Right atrium auricular region (tissue), 2 donors: ENCODE results near the gene RASA1. TPM values are rescaled to one million over a fixed set of nuclear protein-coding genes. Genes with fewer than 3 reads are reported as not detected.

Experiments used
- DNase-seq: peaks from one replicate; pipeline ENCODE4 v3.0.0-alpha.2; 2019; ENCODE audit warnings: low spot score
- H3K27ac ChIP-seq, 2 donors: fragments of 200-600 bp; sonication (generic); 1 replicate in 1 of 2; 2 replicates in 1 of 2; pipeline ENCODE4 v1.5.1; 2016 to 2019
- H3K27me3 ChIP-seq, 2 donors: fragments of 200-600 bp; sonication (generic); one replicate each; pipeline versions ENCODE4 v1.5.1 to v1.6.0; 2017 to 2019
- H3K36me3 ChIP-seq: fragments of 200-600 bp; sonication (generic); one replicate; pipeline ENCODE4 v1.5.1; 2016
- H3K4me1 ChIP-seq, 2 donors: fragments of 200-600 bp; sonication (generic); one replicate each; pipeline versions ENCODE4 v1.5.1 to v1.6.0; 2017 to 2019
- H3K4me3 ChIP-seq, 2 donors: fragments of 200-600 bp; sonication (generic); 1 replicate in 1 of 2; 2 replicates in 1 of 2; pipeline ENCODE4 v1.5.1; 2017 to 2019; ENCODE audit warnings: mild to moderate bottlenecking in 1 of 2, moderate library complexity in 1 of 2
- H3K9me3 ChIP-seq, 2 donors: fragments of 200-600 bp; sonication (generic); one replicate each; pipeline ENCODE4 v1.5.1; 2019
- total RNA-seq, 2 donors: library from RNA; depleted of rRNA; stranded (reverse); fragments of >200 nt; gene quantifications; one replicate each; pipeline ENCODE4 v1.1.0, GENCODE V29; 2016
- TF ChIP-seq, protein P1 (sequence below), 2 donors: fragments of 200-600 bp; sonication (generic); IDR thresholded peaks; one replicate each; pipeline ENCODE4 v1.5.1; 2019; ENCODE audit warnings: antibody characterized with exemption in 2 of 2

Gene RASA1
- total RNA-seq, 2 donors from 2014 or later, result 15.7 to 18.6 TPM

DNA sequence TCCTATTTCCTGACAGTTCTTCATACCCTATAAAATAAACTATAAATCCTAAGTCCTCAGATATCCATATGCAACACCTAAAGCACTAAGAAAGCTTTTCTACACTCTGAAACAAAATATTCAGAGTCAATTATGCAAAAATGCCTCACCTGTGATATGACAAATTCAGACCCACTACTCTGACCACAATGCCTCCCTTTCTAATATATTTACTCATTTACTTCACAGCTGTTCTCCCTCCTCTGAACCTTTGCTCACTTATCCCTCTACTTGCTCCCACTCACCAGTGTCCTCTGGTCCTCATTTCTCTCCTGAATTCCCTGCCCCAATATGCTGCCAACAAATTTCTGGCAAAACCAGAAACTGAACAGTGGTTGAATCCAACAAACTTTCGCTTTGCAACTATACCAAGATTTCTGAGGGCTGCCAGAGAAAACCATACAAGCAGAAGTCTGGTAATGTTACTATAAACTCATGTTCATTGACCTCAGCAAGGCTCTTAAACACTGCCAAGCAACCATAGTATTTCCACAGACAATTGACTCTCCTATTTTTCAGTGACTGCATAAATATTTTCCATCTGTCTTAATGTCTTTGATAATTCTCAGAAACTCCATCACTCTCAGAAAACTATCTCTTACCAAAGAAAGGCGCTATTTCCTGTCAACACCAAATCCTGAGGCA, 137.9 kb downstream of the RASA1 start:
- peaks cover 0 to 3% of the 10 kb centered on the region in 2 donors for H3K4me1 ChIP-seq
- TF ChIP-seq, protein P1, sequence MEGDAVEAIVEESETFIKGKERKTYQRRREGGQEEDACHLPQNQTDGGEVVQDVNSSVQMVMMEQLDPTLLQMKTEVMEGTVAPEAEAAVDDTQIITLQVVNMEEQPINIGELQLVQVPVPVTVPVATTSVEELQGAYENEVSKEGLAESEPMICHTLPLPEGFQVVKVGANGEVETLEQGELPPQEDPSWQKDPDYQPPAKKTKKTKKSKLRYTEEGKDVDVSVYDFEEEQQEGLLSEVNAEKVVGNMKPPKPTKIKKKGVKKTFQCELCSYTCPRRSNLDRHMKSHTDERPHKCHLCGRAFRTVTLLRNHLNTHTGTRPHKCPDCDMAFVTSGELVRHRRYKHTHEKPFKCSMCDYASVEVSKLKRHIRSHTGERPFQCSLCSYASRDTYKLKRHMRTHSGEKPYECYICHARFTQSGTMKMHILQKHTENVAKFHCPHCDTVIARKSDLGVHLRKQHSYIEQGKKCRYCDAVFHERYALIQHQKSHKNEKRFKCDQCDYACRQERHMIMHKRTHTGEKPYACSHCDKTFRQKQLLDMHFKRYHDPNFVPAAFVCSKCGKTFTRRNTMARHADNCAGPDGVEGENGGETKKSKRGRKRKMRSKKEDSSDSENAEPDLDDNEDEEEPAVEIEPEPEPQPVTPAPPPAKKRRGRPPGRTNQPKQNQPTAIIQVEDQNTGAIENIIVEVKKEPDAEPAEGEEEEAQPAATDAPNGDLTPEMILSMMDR (IDR thresholded peaks at IDR 0.05), result no peak
- H3K27me3 ChIP-seq, result no peaks in the 10 kb centered on the region
- H3K9me3 ChIP-seq, result no peaks in the 10 kb centered on the region
- no peak overlapping the region for H3K27ac ChIP-seq
- H3K4me3 ChIP-seq, result no peak overlapping the region
- no peak for DNase-seq
- peaks cover 65% of the 10 kb centered on the region for H3K36me3 ChIP-seq

DNA sequence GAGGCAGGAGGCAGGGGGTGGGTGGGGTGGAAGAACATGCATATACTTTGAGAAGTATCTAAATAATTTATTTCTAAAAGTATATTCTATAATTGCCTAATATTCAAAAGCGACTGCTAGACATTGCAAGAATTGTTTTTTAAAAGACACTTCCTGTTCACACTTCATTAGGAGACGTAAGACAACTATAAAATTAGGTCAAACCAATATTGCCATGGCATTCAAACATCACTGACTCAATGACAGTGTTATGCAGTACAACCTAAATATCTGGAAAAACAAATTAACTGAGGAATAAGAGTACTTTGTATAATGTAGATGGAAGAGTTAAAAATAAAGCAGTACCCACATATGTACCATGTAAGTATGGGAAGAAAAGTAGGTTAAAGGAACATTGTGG, 140.5 kb downstream of the RASA1 start:
- peaks cover 49% of the 10 kb centered on the region for H3K36me3 ChIP-seq
- TF ChIP-seq, protein P1 (IDR thresholded peaks at IDR 0.05), result no peak
- H3K4me3 ChIP-seq, result no peak overlapping the region
- H3K9me3 ChIP-seq, result no peaks in the 10 kb centered on the region
- no peak for DNase-seq
- peaks cover 0 to 16% of the 10 kb centered on the region in 2 donors for H3K4me1 ChIP-seq
- H3K27ac ChIP-seq, result no peak overlapping the region
- no peaks in the 10 kb centered on the region for H3K27me3 ChIP-seq

DNA sequence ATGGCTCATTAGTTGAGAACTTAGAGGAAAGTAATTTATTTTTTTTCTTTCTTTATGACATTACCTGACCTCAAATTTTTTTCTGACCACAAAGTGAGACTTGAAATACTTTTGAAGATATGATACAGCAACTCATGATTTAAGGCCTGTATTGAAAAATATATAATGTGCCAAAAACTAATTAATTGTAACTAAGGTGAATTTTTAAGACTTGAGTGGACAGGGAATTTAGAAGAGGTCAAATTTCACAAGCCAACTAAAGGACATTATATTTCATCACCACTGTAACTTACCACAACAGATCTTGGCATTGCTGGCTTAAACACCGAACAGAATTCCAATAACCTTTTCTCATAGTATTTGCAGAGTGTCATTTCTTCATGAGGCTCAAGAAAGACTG, 143.2 kb downstream of the RASA1 start:
- DNase-seq, result no peak
- H3K9me3 ChIP-seq, result no peaks in the 10 kb centered on the region
- no peak overlapping the region for H3K4me3 ChIP-seq
- H3K27me3 ChIP-seq, result no peaks in the 10 kb centered on the region
- peaks cover 0 to 21% of the 10 kb centered on the region in 2 donors for H3K4me1 ChIP-seq
- H3K36me3 ChIP-seq, result peaks cover 29% of the 10 kb centered on the region
- H3K27ac ChIP-seq, result peak overlapping the region; percentile 98 to 100
- TF ChIP-seq, protein P1 (IDR thresholded peaks at IDR 0.05), result no peak

DNA sequence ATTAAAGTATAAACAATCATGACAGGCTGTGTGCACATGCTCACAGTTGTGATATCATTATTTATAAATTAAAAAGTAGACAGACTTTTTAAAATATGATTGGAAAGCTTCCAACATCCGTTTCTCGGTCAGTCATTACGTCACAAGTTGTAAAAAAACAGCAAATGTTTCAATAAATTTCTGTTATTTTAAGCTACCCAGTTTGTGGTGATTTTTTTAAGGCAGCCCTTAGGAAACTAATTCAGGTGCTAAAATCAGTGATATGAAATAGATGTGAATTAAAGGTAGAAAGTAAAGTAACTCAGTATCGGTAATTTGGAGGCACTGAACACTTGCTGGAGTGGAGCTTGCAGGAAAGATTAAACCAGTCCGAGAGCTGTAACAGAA, 143.9 kb downstream of the RASA1 start:
- Histone ChIP-seq H3K9me3 (no peaks in the 10 kb centered on the region), H3K27ac (peak overlapping the region; percentile 98 to 100), H3K4me1 (peaks cover 0 to 21% of the 10 kb centered on the region in 2 donors), H3K4me3 (peak overlapping the region; percentile 79 to 83), H3K36me3 (peaks cover 27% of the 10 kb centered on the region), H3K27me3 (no peaks in the 10 kb centered on the region)
- DNase-seq, result no peak
- TF ChIP-seq, protein P1 (IDR thresholded peaks at IDR 0.05), result no peak

DNA sequence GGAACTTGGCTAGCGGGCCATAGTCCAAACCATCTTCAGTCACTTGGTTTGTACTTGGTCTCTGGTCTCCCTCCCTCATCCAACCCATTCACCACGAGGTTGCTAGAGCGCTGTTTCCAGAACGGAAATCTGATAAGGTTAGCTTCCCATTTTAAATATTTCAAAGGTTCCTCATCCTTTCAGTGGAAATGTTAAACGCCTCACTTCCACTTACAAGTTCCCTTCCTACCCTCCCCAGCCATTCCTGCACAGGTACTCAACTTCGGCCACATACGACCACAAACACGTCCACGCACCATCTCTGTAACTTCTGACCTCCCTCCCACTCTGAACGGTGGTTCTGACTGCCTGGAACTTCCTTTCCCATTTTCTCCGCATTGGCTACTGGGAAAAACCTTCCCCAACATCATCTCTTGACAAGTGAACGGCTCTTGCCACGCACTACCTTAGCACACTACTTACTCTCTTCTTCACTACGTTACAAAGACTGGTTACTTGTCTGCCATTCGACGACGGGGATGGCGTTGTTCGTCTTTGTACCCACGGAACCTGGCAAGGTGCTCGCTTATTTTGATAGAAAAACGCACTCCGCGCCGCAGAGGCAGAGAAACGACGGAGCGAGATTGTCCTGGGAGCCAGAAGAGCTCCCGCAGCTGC, 144.4 kb downstream of the RASA1 start:
- peaks cover 0 to 21% of the 10 kb centered on the region in 2 donors for H3K4me1 ChIP-seq
- H3K27me3 ChIP-seq, result no peaks in the 10 kb centered on the region
- peak overlapping the region; percentile 98 to 100 for H3K27ac ChIP-seq
- peaks cover 22% of the 10 kb centered on the region for H3K36me3 ChIP-seq
- H3K9me3 ChIP-seq, result no peaks in the 10 kb centered on the region
- TF ChIP-seq, protein P1 (IDR thresholded peaks at IDR 0.05), result no peak
- H3K4me3 ChIP-seq, result peak overlapping the region; percentile 79 to 83
- DNase-seq, result peak; percentile 64
